K562 (cell line): Measurements from ENCODE around the gene SACM1L. TPM values are rescaled to one million over a fixed set of nuclear protein-coding genes. Genes with fewer than 3 reads are reported as not detected.

ENCODE experiments used
- ARID1B ChIP-seq: fragments of 450-650 bp; IDR thresholded peaks from 2 replicates; pipeline ENCODE4 v1.6.1; 2016; ENCODE audit warnings: antibody characterized with exemption, mild to moderate bottlenecking, inconsistent platforms
- CEBPB ChIP-seq: fragments of 450-650 bp; IDR thresholded peaks from 2 replicates; pipeline ENCODE4 v1.6.1; 2016; ENCODE audit warnings: missing genetic modification characterization, missing compliant biosample characterization
- DPF2 ChIP-seq: fragments of 450-650 bp; IDR thresholded peaks from 2 replicates; pipeline ENCODE4 v1.6.1; 2016
- EHMT2 ChIP-seq: fragments of 450-650 bp; IDR thresholded peaks from 2 replicates; pipeline ENCODE4 v1.6.1; 2018; ENCODE audit warnings: antibody characterized with exemption
- ELF4 ChIP-seq: fragments of 450-650 bp; formaldehyde crosslinking; IDR thresholded peaks from 2 replicates; pipeline ENCODE4 v1.4.0; 2022; ENCODE audit warnings: missing genetic modification characterization
- FOS ChIP-seq: IDR thresholded peaks from 3 replicates; pipeline ENCODE4 v1.6.1; 2011; ENCODE audit not compliant: insufficient read length; ENCODE audit errors: extremely low read depth
- FOSL1 ChIP-seq: fragments of 200-800 bp; sonication (Bioruptor generic); conservative IDR thresholded peaks from 2 replicates; pipeline ENCODE4 v1.6.1; 2016; ENCODE audit warnings: missing genetic modification characterization, missing compliant biosample characterization
- FOXA3 ChIP-seq, 2 experiments: fragments of 450-650 bp in 1 of 2; sonication (generic) in 1 of 2; formaldehyde crosslinking; IDR thresholded peaks in 1 of 2; conservative IDR thresholded peaks in 1 of 2; 2 replicates each; pipeline versions ENCODE4 v1.4.0 to v1.8.0; 2020 to 2022; ENCODE audit warnings: mild to moderate bottlenecking in 2 of 2, missing genetic modification reagents in 1 of 2
- FOXM1 ChIP-seq, 2 experiments: fragments of 450-650 bp in 1 of 2; sonication (generic) in 1 of 2; formaldehyde crosslinking in 1 of 2; IDR thresholded peaks; 2 replicates each; pipeline versions ENCODE4 v1.6.1 to v1.9.0; 2017 to 2022; ENCODE audit warnings: low read depth in 2 of 2, mild to moderate bottlenecking in 2 of 2, missing genetic modification reagents in 1 of 2, moderate library complexity in 1 of 2
- ILF3 ChIP-seq: fragments of 450-650 bp; IDR thresholded peaks from 2 replicates; pipeline ENCODE4 v1.6.1; 2018; ENCODE audit warnings: antibody characterized with exemption, mild to moderate bottlenecking, moderate library complexity, borderline replicate concordance
- MAFG ChIP-seq: fragments of 450-650 bp; conservative IDR thresholded peaks from 2 replicates; pipeline ENCODE4 v1.6.1; 2016; ENCODE audit warnings: missing genetic modification characterization, missing compliant biosample characterization
- NKRF ChIP-seq: fragments of 450-650 bp; IDR thresholded peaks from 2 replicates; pipeline ENCODE4 v1.6.1; 2016; ENCODE audit warnings: borderline replicate concordance
- OTX1 ChIP-seq: fragments of 450-650 bp; formaldehyde crosslinking; IDR thresholded peaks from 2 replicates; pipeline ENCODE4 v1.4.0; 2022; ENCODE audit warnings: mild to moderate bottlenecking
- PKNOX1 ChIP-seq: fragments of 450-650 bp; IDR thresholded peaks from 2 replicates; pipeline ENCODE4 v1.6.1; 2016
- POLR2AphosphoS2 ChIP-seq: IDR thresholded peaks from 2 replicates; pipeline ENCODE4 v1.6.1; 2012; ENCODE audit warnings: low read length, improper control_type of control experiment
- STAT6 ChIP-seq: sonication (generic); formaldehyde crosslinking; IDR thresholded peaks from 2 replicates; pipeline ENCODE4 v1.8.1; 2023; ENCODE audit warnings: mild to moderate bottlenecking, missing genetic modification reagents
- ZC3H4 ChIP-seq: sonication (generic); formaldehyde crosslinking; IDR thresholded peaks from 2 replicates; pipeline ENCODE4 v1.9.0; 2021; ENCODE audit warnings: missing genetic modification reagents, borderline replicate concordance
- ZSCAN32 ChIP-seq: fragments of 450-650 bp; formaldehyde crosslinking; IDR thresholded peaks from 2 replicates; pipeline ENCODE4 v1.4.0; 2020; ENCODE audit warnings: mild to moderate bottlenecking, moderate library complexity
- polyA plus RNA-seq, 8 experiments: library from polyadenylated mRNA; depleted of rRNA in 4 of 8; stranded (reverse) in 5 of 8; unstranded in 3 of 8; fragments of >200 nt; fragmentation: Nextera tagmentation in 2 of 8; fragmentation: Illumina TruSeq in 1 of 8; extraction: Ambion mirVana in 2 of 8; extraction: Trizol in 1 of 8; gene quantifications; 2 replicates each; pipeline versions ENCODE4 v1.2.1 to v1.2.3, GENCODE V29; 2011 to 2014; ENCODE audit warnings: inconsistent platforms in 1 of 8, missing spikeins in 1 of 8
- total RNA-seq, 7 experiments: library from RNA; depleted of rRNA in 6 of 7; stranded (reverse); fragments of >200 nt in 6 of 7; fragmentation: Illumina TruSeq in 2 of 7; extraction: Trizol in 2 of 7; gene quantifications; 2 replicates each; pipeline versions ENCODE4 v1.2.1 to v1.2.3, GENCODE V29; 2011 to 2021; ENCODE audit warnings: low replicate concordance in 1 of 7
- TF ChIP-seq, protein P1 (sequence below), 2 experiments: fragments of 450-650 bp in 1 of 2; sonication (generic) in 1 of 2; formaldehyde crosslinking in 1 of 2; IDR thresholded peaks in 1 of 2; conservative IDR thresholded peaks in 1 of 2; 2 replicates each; pipeline versions ENCODE4 v1.6.1 to v1.8.1; 2016 to 2023; ENCODE audit warnings: mild to moderate bottlenecking in 2 of 2, moderate library complexity in 2 of 2, inconsistent platforms in 1 of 2, missing genetic modification reagents in 1 of 2
- TF ChIP-seq, protein P2 (sequence below): sonication (generic); formaldehyde crosslinking; IDR thresholded peaks from 2 replicates; pipeline ENCODE4 v1.8.0; 2022; ENCODE audit warnings: mild to moderate bottlenecking, missing genetic modification reagents

SACM1L gene
- total and polyA plus RNA-seq, 9 of the 15 experiments (the other 6 are each of a cell fraction or from before 2014, with no cell fraction given), result 25.7 to 67.2 (median 40.3) TPM

- TF ChIP-seq STAT6 (CRISPR knock-in tag), result no peak
- no peak for TF ChIP-seq ZSCAN32 (CRISPR knock-in tag)
- TF ChIP-seq CEBPB (tag), result peak; percentile 54
- no peak for TF ChIP-seq OTX1 (CRISPR knock-in tag)
- peak; percentile 39; the same call in 1 of the 2 replicates for TF ChIP-seq ARID1B
- TF ChIP-seq PKNOX1, result no peak
- TF ChIP-seq POLR2AphosphoS2, result no peak
- TF ChIP-seq NKRF, result no peak
- TF ChIP-seq FOSL1, result peak; percentile 86
- TF ChIP-seq MAFG (tag), result no peak
- TF ChIP-seq FOXM1 (IDR thresholded peaks at IDR 0.05; ENCODE audit: low read depth), result no peak
- TF ChIP-seq FOXM1 (CRISPR knock-in tag; IDR thresholded peaks at IDR 0.05; ENCODE audit: low read depth), result no peak
- TF ChIP-seq FOS, result no peak
- TF ChIP-seq, protein P1, sequence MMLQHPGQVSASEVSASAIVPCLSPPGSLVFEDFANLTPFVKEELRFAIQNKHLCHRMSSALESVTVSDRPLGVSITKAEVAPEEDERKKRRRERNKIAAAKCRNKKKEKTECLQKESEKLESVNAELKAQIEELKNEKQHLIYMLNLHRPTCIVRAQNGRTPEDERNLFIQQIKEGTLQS (IDR thresholded peaks at IDR 0.05), result peak; percentile 41; the same call in 1 of the 2 replicates
- TF ChIP-seq, protein P1 (CRISPR knock-in tag; conservative IDR thresholded peaks at IDR 0.05), result no peak
- no peak for TF ChIP-seq EHMT2
- TF ChIP-seq ILF3, result no peak
- peak in 1 of 2 experiments; percentile 56; a peak in 2 of 4 replicates for TF ChIP-seq FOXA3 (CRISPR knock-in tag; conservative IDR thresholded peaks at IDR 0.05 in 1 of 2, IDR thresholded peaks at IDR 0.05 in 1 of 2)
- TF ChIP-seq, protein P2, sequence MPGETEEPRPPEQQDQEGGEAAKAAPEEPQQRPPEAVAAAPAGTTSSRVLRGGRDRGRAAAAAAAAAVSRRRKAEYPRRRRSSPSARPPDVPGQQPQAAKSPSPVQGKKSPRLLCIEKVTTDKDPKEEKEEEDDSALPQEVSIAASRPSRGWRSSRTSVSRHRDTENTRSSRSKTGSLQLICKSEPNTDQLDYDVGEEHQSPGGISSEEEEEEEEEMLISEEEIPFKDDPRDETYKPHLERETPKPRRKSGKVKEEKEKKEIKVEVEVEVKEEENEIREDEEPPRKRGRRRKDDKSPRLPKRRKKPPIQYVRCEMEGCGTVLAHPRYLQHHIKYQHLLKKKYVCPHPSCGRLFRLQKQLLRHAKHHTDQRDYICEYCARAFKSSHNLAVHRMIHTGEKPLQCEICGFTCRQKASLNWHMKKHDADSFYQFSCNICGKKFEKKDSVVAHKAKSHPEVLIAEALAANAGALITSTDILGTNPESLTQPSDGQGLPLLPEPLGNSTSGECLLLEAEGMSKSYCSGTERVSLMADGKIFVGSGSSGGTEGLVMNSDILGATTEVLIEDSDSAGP, result peak; percentile 69; the same call in 1 of the 2 replicates
- no peak for TF ChIP-seq ELF4
- 0 out of 2 replicates have a peak, but pooled peaks have one; percentile 39 for TF ChIP-seq DPF2
- TF ChIP-seq ZC3H4 (CRISPR knock-in tag), result no peak
Observed at GRCh38 chr3:45647148-45647619, 42.0 kb upstream of the SACM1L start (continued).
